GM12801 (cell line): Measurements from ENCODE around the gene CDK14.

ENCODE experiments used
- TF ChIP-seq, protein P1 (sequence below): IDR thresholded peaks from one replicate; pipeline ENCODE4 v1.5.1; 2011; ENCODE audit warnings: control low read depth; ENCODE audit not compliant: insufficient read length; ENCODE audit errors: extremely low read depth

The CDK14 gene

DNA sequence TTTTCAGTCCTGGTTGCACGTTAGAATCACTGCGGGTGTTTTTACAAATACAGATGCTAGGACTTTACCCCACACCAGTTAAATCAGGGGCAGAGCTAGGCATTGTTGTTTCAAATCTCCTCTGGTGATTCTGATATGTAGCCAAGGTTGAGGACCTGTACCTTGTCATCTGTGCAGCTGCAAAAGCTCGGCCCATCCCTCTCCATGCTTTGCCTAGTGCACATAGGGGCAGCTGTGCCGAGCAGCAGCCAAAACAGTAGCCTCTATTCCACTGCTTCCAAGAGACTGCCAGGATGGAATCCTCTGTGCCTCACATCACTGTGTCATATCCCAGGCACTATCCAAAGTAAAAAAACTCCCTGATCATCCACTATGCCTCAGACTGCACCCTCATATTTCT is 181.3 kb downstream of the CDK14 start:
- TF ChIP-seq, protein P1, sequence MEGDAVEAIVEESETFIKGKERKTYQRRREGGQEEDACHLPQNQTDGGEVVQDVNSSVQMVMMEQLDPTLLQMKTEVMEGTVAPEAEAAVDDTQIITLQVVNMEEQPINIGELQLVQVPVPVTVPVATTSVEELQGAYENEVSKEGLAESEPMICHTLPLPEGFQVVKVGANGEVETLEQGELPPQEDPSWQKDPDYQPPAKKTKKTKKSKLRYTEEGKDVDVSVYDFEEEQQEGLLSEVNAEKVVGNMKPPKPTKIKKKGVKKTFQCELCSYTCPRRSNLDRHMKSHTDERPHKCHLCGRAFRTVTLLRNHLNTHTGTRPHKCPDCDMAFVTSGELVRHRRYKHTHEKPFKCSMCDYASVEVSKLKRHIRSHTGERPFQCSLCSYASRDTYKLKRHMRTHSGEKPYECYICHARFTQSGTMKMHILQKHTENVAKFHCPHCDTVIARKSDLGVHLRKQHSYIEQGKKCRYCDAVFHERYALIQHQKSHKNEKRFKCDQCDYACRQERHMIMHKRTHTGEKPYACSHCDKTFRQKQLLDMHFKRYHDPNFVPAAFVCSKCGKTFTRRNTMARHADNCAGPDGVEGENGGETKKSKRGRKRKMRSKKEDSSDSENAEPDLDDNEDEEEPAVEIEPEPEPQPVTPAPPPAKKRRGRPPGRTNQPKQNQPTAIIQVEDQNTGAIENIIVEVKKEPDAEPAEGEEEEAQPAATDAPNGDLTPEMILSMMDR, result no peak

DNA sequence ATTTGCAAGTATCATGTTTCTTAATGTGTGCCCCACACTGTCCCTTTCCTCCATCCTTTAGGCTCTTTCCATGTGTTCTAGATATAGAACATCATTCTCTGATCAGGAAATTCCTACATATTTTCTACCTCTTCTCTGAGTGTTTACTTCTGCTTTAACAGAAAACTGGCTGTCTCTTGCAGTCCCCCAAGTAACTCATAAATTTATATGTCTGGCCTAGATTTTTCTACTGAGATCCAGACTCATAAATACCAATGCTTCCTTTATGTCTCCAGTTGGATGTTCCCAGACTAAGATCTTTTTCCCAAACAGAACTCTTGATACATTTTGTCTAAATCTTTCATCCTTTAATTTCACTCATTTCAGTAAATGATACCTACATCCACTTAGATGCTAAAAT is 181.8 kb downstream of the CDK14 start:
- TF ChIP-seq, protein P1, result no peak

DNA sequence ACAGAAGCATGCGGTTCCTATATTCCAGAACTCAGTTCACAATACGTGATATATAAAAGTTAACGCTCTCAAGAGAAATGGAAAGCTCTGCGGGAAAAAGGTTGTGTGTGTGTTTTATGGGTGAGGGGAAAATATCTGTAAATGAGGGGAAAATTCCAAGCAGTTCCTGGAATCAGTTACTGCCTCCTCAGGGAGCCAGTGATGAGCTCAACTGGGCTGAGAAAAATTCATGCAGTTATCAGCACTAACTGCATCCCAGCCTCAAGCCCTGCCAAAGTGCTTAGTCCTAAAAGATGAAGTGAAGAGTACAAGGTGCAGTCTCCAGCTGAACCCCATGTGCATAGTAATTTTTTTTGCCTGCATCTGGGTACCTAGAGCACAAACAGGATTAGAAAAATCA is 191.9 kb downstream of the CDK14 start:
- TF ChIP-seq, protein P1, result no peak

DNA sequence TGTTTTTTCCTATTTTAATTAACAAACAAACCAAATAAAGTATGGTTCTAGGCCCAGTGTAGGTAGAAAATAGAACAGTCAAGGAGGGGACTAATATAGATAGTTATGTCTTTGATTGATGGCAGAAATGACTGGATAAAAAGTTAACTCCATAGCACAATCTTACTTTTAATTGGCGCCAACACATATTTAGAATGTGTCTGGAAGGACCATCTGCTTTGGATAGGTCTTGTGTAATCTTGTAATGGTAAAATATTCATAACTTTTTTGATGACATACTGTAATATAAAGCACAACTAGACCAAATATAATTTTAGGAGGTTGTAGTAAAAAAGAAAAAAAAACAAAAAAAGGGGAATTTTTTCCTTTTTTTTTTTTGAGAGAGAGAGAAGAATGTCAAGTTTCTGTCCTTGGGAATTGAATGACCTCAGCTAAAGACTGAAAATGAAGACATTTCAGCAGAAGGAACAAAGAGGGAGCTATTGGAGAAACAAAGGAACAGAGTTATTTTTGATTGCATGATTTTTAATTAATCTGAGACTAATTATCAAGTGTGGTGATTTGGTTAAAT is 193.7 kb downstream of the CDK14 start:
- TF ChIP-seq, protein P1, result no peak

DNA sequence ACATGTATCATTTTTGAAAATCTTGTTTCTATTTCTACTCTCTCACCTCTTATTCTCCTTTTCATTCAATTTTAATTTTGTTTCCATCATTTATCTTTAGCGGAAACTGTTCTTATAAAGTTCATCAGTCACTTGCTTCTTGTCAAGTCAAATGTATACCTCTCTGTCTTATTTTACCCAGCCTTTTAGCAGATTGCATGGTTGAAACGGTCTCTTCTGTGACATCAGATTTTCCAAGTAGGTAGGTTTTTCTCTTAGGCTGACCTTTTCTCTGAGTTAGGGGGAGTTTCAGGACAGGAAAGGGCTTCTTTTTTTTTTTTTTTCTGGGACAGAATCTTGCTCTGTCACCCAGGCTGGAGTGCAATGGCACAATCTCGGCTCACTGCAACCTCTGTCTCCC is 195.5 kb downstream of the CDK14 start:
- TF ChIP-seq, protein P1, result no peak

DNA sequence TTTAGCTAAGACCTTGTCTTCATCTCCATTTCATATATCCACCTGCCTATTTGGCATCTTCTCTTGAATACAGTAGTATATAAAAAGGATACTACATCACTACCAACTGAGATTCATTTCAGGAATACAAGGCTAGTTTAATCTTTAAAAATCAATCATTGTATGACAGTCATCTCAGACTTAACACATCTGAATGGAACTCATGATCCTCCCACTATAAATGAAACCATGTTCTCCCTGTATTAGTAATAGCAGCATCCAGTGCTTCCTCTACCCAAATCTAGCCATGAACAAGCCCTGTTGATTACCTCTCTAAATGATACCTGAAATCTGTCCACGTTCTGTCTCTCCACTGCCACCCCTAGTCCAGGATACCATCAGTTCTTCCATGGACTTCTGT is 196.2 kb downstream of the CDK14 start:
- TF ChIP-seq, protein P1, result no peak

DNA sequence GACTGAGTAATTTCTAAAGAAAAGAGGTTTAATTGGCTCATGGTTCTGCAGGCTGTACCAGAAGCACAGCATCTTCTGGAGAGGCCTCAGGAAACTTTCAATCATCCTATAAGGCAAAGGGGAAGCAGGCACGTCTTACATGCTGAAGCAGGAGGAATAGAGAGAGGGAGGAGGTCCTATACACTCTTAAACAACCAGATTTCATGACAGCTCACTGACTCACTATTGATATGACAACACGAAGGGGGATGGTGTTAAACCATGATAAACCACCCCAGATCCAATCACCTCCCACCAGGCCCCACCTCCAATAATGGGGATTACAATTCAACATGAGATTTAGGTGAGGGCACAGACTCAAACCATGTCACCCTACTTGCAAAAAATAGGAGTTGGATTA is 201.5 kb downstream of the CDK14 start:
- TF ChIP-seq, protein P1, result no peak
